ENCODE data around the gene RETREG2. TPM values are rescaled to one million over a fixed set of nuclear protein-coding genes. Genes with fewer than 3 reads are reported as not detected.

The RETREG2 gene
- total RNA-seq, 1 experiment from 2014 or later, result 63.7 TPM

- peaks cover 25 to 26% of the 10 kb centered on the region in 2 experiments; a peak in 3 of 4 replicates for H3K36me3 ChIP-seq (ENCODE audit: control insufficient read depth in 1 of 2, insufficient read depth in 2 of 2, low read length in 2 of 2)
- intact Hi-C loops (cut with micrococcal nuclease), result no loop called here
- DNase-seq (ENCODE audit: low read depth, low spot score) (no peak), ATAC-seq (no peak)
- no TSS peak for BruUV-seq (replicated peaks)
- H2AFZ ChIP-seq (ENCODE audit: low read depth, low read length, poor library complexity, severe bottlenecking), result no peak overlapping the region
- H3K9me2 ChIP-seq (ENCODE audit: insufficient read depth), result no peaks in the 10 kb centered on the region
- H3K4me3 ChIP-seq (replicated peaks in 1 of 2; ENCODE audit: low read depth in 1 of 2, low read length in 2 of 2), result no peak overlapping the region
- no peaks in the 10 kb centered on the region for H4K20me1 ChIP-seq (ENCODE audit: insufficient read depth)
- no peak overlapping the region for H3K9ac ChIP-seq (ENCODE audit: low read length)
- no peaks in the 10 kb centered on the region for H3K27me3 ChIP-seq (ENCODE audit: insufficient read depth, low read length)
- no peak overlapping the region for H3K4me2 ChIP-seq (ENCODE audit: low read length)
- H3K9me3 ChIP-seq (ENCODE audit: control insufficient read depth in 1 of 2, insufficient read depth in 1 of 2, low read depth in 1 of 2, low read length in 2 of 2), result no peaks in the 10 kb centered on the region
- TF ChIP-seq SRF (IDR thresholded peaks at IDR 0.05; ENCODE audit: low read depth) (no peak), ZFX (IDR thresholded peaks at IDR 0.05) (no peak), CBX3 (IDR thresholded peaks at IDR 0.05; ENCODE audit: low read depth) (no peak), REST (IDR thresholded peaks at IDR 0.05; ENCODE audit: low read depth) (no peak), ELF1 (IDR thresholded peaks at IDR 0.05; ENCODE audit: borderline replicate concordance, low read depth) (no peak), TCF7L2 (IDR thresholded peaks at IDR 0.05; ENCODE audit: borderline replicate concordance, extremely low read depth, insufficient read depth, insufficient read length) (no peak), MAX (IDR thresholded peaks at IDR 0.05) (no peak), SP1 (IDR thresholded peaks at IDR 0.05; ENCODE audit: low read depth) (no peak), POLR2AphosphoS5 (IDR thresholded peaks at IDR 0.05; ENCODE audit: low read depth, low read length) (no peak), CTCF (IDR thresholded peaks at IDR 0.05 in 2 of 3, conservative IDR thresholded peaks at IDR 0.05 in 1 of 3; ENCODE audit: borderline replicate concordance in 1 of 3, insufficient read depth in 1 of 3, low read depth in 2 of 3, low read length in 2 of 3) (no peak), ZNF274 (IDR thresholded peaks at IDR 0.05; ENCODE audit: low read depth, low read length) (no peak), RAD21 (IDR thresholded peaks at IDR 0.05; ENCODE audit: low read depth) (no peak), EGR1 (IDR thresholded peaks at IDR 0.05; ENCODE audit: low read depth) (no peak), SIN3A (IDR thresholded peaks at IDR 0.05; ENCODE audit: low read depth) (no peak), ZBTB33 (IDR thresholded peaks at IDR 0.05; ENCODE audit: extremely low read depth, insufficient replicate concordance, low read length) (no peak)
- RAD21 ChIA-PET (ENCODE audit: low non-redundant PET in 1 of 2, low total read pairs in 2 of 2, uncharacterized antibody in 2 of 2, unreplicated experiment in 2 of 2), result no interaction called here
- peaks cover 11 to 19% of the 10 kb centered on the region in 2 experiments; a peak in 3 of 4 replicates for H3K4me1 ChIP-seq (ENCODE audit: control insufficient read depth in 1 of 2, insufficient read depth in 2 of 2, low read length in 2 of 2)
- CTCF ChIA-PET, result no interaction called here
- H3K79me2 ChIP-seq (ENCODE audit: insufficient read depth, low read length), result peaks cover 16% of the 10 kb centered on the region
- POLR2A ChIA-PET, result no interaction called here
- H3K27ac ChIP-seq (ENCODE audit: low read depth, low read length), result no peak overlapping the region
Observed at GRCh38 chr2:219223831-219224610, 45.9 kb downstream of the RETREG2 start.

Measured in HCT116 (cell line).